Mucosa of gallbladder (tissue), 1 donor: ENCODE data around the gene TMEM163. TPM values are rescaled to one million over a fixed set of nuclear protein-coding genes. Genes with fewer than 3 reads are reported as not detected.

Source experiments
- DNase-seq: peaks from one replicate; pipeline ENCODE4 v3.0.0-alpha.2; 2020; ENCODE audit warnings: low spot score
- total RNA-seq: library from RNA; stranded (reverse); gene quantifications from one replicate; pipeline ENCODE4 v1.2.1, GENCODE V29; 2021
- donor health status: DM: no; HTN: no; CAD: no.

The TMEM163 gene
- total RNA-seq, 1 donor from 2014 or later, result 36.1 TPM

GRCh38 chr2:134435936-134436335, 282.9 kb downstream of the TMEM163 start:
- no peak for DNase-seq

GRCh38 chr2:134435505-134435904, 283.3 kb downstream of the TMEM163 start:
- DNase-seq, result no peak

- DNase-seq, result no peak
These were observed 284.8 kb downstream of the TMEM163 start for GRCh38 chr2:134433979-134434378.

- no peak for DNase-seq
These were observed 285.3 kb downstream of the TMEM163 start for GRCh38 chr2:134433469-134433868.

GRCh38 chr2:134432435-134432883, 286.3 kb downstream of the TMEM163 start:
- DNase-seq, result peak; percentile 82

GRCh38 chr2:134431838-134432434, 286.9 kb downstream of the TMEM163 start:
- no peak for DNase-seq

- no peak for DNase-seq
These were observed 288.9 kb downstream of the TMEM163 start for GRCh38 chr2:134429886-134430285.

- no peak for DNase-seq
These were observed 292.1 kb downstream of the TMEM163 start for GRCh38 chr2:134426721-134427120.

- DNase-seq, result no peak
These were observed 292.9 kb downstream of the TMEM163 start for GRCh38 chr2:134425724-134426496.

- no peak for DNase-seq
These were observed 297.1 kb downstream of the TMEM163 start for GRCh38 chr2:134421556-134422328.

- no peak for DNase-seq
These were observed 297.9 kb downstream of the TMEM163 start for GRCh38 chr2:134420920-134421319.

- no peak for DNase-seq
These were observed 298.5 kb downstream of the TMEM163 start for GRCh38 chr2:134420259-134420658.

- no peak for DNase-seq
These were observed 300.7 kb downstream of the TMEM163 start for GRCh38 chr2:134417968-134418582.

GRCh38 chr2:134416637-134417036, 302.2 kb downstream of the TMEM163 start:
- DNase-seq, result no peak

- no peak for DNase-seq
These were observed 302.8 kb downstream of the TMEM163 start for GRCh38 chr2:134416018-134416417.

GRCh38 chr2:134413912-134414311, 304.9 kb downstream of the TMEM163 start:
- DNase-seq, result no peak

GRCh38 chr2:134413430-134413829, 305.4 kb downstream of the TMEM163 start:
- no peak for DNase-seq

- DNase-seq, result no peak
These were observed 306.2 kb downstream of the TMEM163 start for GRCh38 chr2:134412639-134412999.

GRCh38 chr2:134411828-134412638, 306.8 kb downstream of the TMEM163 start:
- DNase-seq, result peak; percentile 73

- DNase-seq, result no peak
These were observed 307.4 kb downstream of the TMEM163 start for GRCh38 chr2:134411279-134411827.

- no peak for DNase-seq
These were observed 308.0 kb downstream of the TMEM163 start for GRCh38 chr2:134410831-134411231.
